Peyer's patch (tissue), 4 donors: ENCODE data around the gene TMEM145. TPM values are rescaled to one million over a fixed set of nuclear protein-coding genes. Genes with fewer than 3 reads are reported as not detected.

Experiments used
- DNase-seq, 3 donors: peaks; one replicate each; pipeline ENCODE4 v3.0.0-alpha.2; 2017 to 2019
- H3K27ac ChIP-seq, 4 donors: fragments of 200-600 bp; sonication (generic); one replicate each; pipeline ENCODE4 v1.5.1; 2016 to 2019
- H3K27me3 ChIP-seq, 2 donors: fragments of 200-600 bp; sonication (generic); one replicate each; pipeline ENCODE4 v1.5.1; 2019
- H3K36me3 ChIP-seq, 3 donors: fragments of 200-600 bp; sonication (generic); one replicate each; pipeline ENCODE4 v1.5.1; 2016 to 2019
- H3K4me1 ChIP-seq, 4 donors: fragments of 200-600 bp; sonication (generic); one replicate each; pipeline ENCODE4 v1.5.1; 2016 to 2019
- H3K4me3 ChIP-seq, 4 donors: fragments of 200-600 bp; sonication (generic); 1 replicate in 3 of 4; 2 replicates in 1 of 4; pipeline ENCODE4 v1.5.1; 2016 to 2019; ENCODE audit warnings: mild to moderate bottlenecking in 1 of 4
- H3K9me3 ChIP-seq, 4 donors: fragments of 200-600 bp; sonication (generic); one replicate each; pipeline ENCODE4 v1.5.1; 2016 to 2019; ENCODE audit warnings: mild to moderate bottlenecking in 1 of 4
- POLR2A ChIP-seq, 2 donors: fragments of 450-650 bp; IDR thresholded peaks; one replicate each; pipeline ENCODE4 v1.5.1; 2017; ENCODE audit warnings: antibody characterized with exemption in 2 of 2, mild to moderate bottlenecking in 2 of 2, moderate library complexity in 2 of 2
- small RNA-seq, 2 donors: library from RNA; depleted of rRNA; stranded (forward); fragments of <200 nt; gene quantifications; one replicate each; pipeline ENCODE3, GENCODE V24; 2016
- total RNA-seq, 4 donors: library from RNA; depleted of rRNA; stranded (reverse); fragments of >200 nt; gene quantifications; one replicate each; pipeline ENCODE4 v1.1.0, GENCODE V29; 2016
- TF ChIP-seq, protein P1 (sequence below), 6 experiments: fragments of 450-650 bp in 4 of 6; fragments of 200-600 bp in 2 of 6; sonication (generic) in 1 of 6; IDR thresholded peaks; one replicate each; pipeline ENCODE4 v1.5.1; 2017 to 2019; ENCODE audit warnings: antibody characterized with exemption in 6 of 6, mild to moderate bottlenecking in 3 of 6, moderate library complexity in 1 of 6

Gene TMEM145
- total RNA-seq, 4 donors from 2014 or later: not detected

DNA sequence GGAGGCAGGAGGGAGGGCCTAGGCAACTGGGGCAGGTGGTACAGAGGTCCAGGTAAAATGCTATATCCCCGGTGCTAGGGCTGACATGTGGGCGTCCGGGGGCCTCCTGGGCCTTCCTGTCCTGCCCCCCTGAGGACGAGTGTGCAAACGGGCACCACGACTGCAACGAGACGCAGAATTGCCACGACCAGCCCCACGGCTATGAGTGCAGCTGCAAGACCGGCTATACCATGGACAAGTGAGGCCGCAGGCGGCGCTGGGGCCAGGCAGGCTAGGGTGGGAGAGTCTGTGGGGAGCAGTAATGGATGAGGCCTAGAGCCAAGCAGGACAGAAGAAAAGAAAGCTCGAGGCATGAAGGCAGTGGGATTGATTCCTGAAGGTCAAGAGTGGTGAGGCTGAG lies 55.7 kb downstream of the TMEM145 start:
- Histone ChIP-seq H3K9me3 (no peaks in the 10 kb centered on the region), H3K4me1 (peaks cover 0 to 11% (median 3%) of the 10 kb centered on the region in 4 donors), H3K36me3 (peaks cover 0 to 3% (median 0%) of the 10 kb centered on the region in 3 donors), H3K27me3 (no peaks in the 10 kb centered on the region), H3K4me3 (no peak overlapping the region), H3K27ac (no peak overlapping the region)
- DNase-seq: no peak
- TF ChIP-seq, protein P1, sequence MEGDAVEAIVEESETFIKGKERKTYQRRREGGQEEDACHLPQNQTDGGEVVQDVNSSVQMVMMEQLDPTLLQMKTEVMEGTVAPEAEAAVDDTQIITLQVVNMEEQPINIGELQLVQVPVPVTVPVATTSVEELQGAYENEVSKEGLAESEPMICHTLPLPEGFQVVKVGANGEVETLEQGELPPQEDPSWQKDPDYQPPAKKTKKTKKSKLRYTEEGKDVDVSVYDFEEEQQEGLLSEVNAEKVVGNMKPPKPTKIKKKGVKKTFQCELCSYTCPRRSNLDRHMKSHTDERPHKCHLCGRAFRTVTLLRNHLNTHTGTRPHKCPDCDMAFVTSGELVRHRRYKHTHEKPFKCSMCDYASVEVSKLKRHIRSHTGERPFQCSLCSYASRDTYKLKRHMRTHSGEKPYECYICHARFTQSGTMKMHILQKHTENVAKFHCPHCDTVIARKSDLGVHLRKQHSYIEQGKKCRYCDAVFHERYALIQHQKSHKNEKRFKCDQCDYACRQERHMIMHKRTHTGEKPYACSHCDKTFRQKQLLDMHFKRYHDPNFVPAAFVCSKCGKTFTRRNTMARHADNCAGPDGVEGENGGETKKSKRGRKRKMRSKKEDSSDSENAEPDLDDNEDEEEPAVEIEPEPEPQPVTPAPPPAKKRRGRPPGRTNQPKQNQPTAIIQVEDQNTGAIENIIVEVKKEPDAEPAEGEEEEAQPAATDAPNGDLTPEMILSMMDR (IDR thresholded peaks at IDR 0.05): no peak
- TF ChIP-seq POLR2A (IDR thresholded peaks at IDR 0.05): no peak

DNA sequence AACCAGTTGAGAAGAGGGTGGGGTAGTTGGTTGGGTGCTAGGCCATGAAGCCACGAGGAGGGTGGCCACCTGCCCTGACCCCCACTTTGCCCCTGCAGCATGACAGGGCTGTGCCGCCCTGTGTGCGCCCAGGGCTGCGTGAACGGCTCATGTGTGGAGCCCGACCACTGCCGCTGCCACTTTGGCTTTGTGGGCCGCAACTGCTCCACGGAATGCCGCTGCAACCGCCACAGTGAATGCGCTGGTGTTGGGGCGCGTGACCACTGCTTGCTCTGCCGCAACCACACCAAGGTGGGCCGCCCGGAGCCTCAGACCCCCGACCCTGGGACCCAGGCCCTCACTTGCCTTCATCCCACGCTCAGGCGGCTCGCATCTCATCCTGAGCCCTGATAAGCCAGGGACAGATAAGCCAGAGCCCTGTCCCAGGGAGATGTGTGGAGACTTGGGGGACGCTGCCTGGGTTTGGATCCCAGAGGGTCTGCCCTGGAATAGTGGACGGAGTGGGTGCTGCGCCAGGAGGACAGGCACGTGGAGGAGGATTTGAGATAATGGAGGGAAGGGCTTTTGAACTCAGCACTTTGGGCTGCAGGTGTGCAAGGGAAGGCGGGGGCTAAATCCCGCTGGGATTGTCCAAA lies 56.4 kb downstream of the TMEM145 start:
- H3K4me3 ChIP-seq: no peak overlapping the region
- TF ChIP-seq, protein P1 (IDR thresholded peaks at IDR 0.05): no peak
- no peak for TF ChIP-seq POLR2A (IDR thresholded peaks at IDR 0.05)
- no peaks in the 10 kb centered on the region for H3K27me3 ChIP-seq
- peaks cover 0 to 3% (median 0%) of the 10 kb centered on the region in 3 donors for H3K36me3 ChIP-seq
- no peak for DNase-seq
- peaks cover 0 to 5% (median 0%) of the 10 kb centered on the region in 4 donors for H3K4me1 ChIP-seq
- H3K9me3 ChIP-seq: no peaks in the 10 kb centered on the region
- H3K27ac ChIP-seq: no peak overlapping the region

DNA sequence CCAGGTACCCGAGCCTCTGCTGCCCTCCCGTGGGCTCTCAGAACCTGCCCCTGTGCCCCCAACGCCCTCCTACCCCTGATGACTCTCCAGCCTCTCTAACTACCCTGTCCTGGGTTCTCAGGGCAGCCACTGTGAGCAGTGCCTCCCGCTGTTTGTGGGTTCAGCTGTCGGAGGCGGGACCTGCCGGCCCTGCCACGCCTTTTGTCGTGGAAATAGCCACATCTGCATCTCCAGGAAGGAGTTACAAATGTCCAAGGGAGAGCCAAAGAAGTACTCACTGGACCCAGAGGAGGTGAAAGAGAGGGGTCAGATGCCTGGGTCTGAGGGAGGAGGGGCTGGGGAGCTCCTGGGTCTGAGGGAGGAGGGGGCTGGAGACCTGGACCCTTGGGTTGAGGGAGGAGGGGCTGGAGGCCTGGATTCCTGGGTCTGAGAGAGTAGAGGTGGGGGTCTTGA lies 57.0 kb downstream of the TMEM145 start:
- peaks cover 0 to 3% (median 0%) of the 10 kb centered on the region in 3 donors for H3K36me3 ChIP-seq
- H3K9me3 ChIP-seq: no peaks in the 10 kb centered on the region
- H3K27ac ChIP-seq: no peak overlapping the region
- H3K27me3 ChIP-seq: no peaks in the 10 kb centered on the region
- H3K4me3 ChIP-seq: no peak overlapping the region
- no peak for TF ChIP-seq POLR2A (IDR thresholded peaks at IDR 0.05)
- TF ChIP-seq, protein P1 (IDR thresholded peaks at IDR 0.05): no peak
- DNase-seq: no peak
- no peaks in the 10 kb centered on the region for H3K4me1 ChIP-seq

DNA sequence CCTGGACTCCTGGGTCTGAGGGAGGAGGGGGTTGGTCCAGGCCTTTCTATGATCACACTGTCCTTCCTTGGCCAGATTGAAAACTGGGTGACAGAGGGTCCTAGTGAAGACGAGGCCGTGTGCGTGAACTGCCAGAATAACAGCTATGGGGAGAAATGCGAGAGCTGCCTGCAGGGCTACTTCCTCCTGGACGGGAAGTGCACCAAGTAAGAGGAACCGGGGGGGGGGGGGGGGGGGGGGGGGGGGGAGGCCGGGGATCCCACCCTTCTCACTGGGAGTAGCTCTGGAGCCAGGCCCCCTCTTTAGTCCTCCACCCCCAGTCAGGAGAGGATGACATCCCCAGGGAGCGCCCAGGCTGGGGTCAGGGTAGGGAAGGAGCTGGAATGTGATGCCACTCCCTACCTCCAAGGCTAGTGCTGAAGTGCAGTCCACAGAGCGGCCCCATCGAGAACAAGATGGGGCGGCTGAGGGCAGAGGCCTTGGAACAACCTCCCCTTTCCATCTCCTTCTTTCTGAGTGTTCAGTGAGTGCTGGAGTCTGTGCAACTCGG lies 57.6 kb downstream of the TMEM145 start:
- Histone ChIP-seq H3K27me3 (no peaks in the 10 kb centered on the region), H3K9me3 (no peaks in the 10 kb centered on the region), H3K4me1 (no peaks in the 10 kb centered on the region), H3K4me3 (no peak overlapping the region), H3K36me3 (peaks cover 0 to 6% (median 0%) of the 10 kb centered on the region in 3 donors), H3K27ac (no peak overlapping the region)
- TF ChIP-seq POLR2A (IDR thresholded peaks at IDR 0.05): no peak
- TF ChIP-seq, protein P1 (IDR thresholded peaks at IDR 0.05): no peak
- no peak for DNase-seq

Small RNA genes within 50 kb of the gene (small RNA-seq; reads per million reads assigned to genes)
- 0 reads per million in 2 donors for gene MIR8077

Other genes with a start within 250 kb of the TMEM145 start
- gene GRIK5, start 243.1 kb upstream of the TMEM145 start, total RNA-seq: 1 to 10 TPM in 2 of 4 donors, under 1 TPM in 2; 0.57 to 7.4 (median 0.89) TPM
- gene ZNF574, start 237.1 kb upstream of the TMEM145 start, total RNA-seq: 10 to 100 TPM; 11.0 to 24.2 (median 17.0) TPM
- 10 to 100 TPM in 1 of 4 donors, 1 to 10 TPM in 2, under 1 TPM in 1; 0.88 to 30.5 (median 3.2) TPM for gene POU2F2, start 180.9 kb upstream of the TMEM145 start, total RNA-seq
- gene DEDD2, start 95.6 kb upstream of the TMEM145 start, total RNA-seq: 10 to 100 TPM; 20.6 to 60.2 (median 51.6) TPM
- 10 to 100 TPM in 3 of 4 donors, 1 to 10 TPM in 1; 9.1 to 14.0 (median 12.3) TPM for gene ZNF526, start 93.0 kb upstream of the TMEM145 start, total RNA-seq
- 10 to 100 TPM; 31.4 to 44.1 (median 41.0) TPM for gene GSK3A, start 70.7 kb upstream of the TMEM145 start, total RNA-seq
- gene ERF, start 58.2 kb upstream of the TMEM145 start, total RNA-seq: 10 to 100 TPM; 13.2 to 85.4 (median 49.3) TPM
- 10 to 100 TPM; 40.5 to 72.8 (median 67.2) TPM for gene CIC, start 44.1 kb upstream of the TMEM145 start, total RNA-seq
- gene PRR19, start 11.2 kb upstream of the TMEM145 start, total RNA-seq: 1 to 10 TPM in 2 of 4 donors, not detected in 2; 1.1 TPM
- 10 to 100 TPM in 2 of 4 donors, 1 to 10 TPM in 2; 8.6 to 42.1 (median 10.2) TPM for gene PAFAH1B3, start 10.7 kb upstream of the TMEM145 start, total RNA-seq
- gene MEGF8, start 12.3 kb downstream of the TMEM145 start, total RNA-seq: 10 to 100 TPM; 12.3 to 30.8 (median 22.3) TPM
- gene CNFN, start 77.0 kb downstream of the TMEM145 start, total RNA-seq: 1 to 10 TPM in 1 of 4 donors, not detected in 3; 3.8 TPM
- gene LIPE, start 114.1 kb downstream of the TMEM145 start, total RNA-seq: 10 to 100 TPM; 28.9 to 46.6 (median 34.8) TPM
- gene CXCL17, start 129.6 kb downstream of the TMEM145 start, total RNA-seq: not detected
- 100 to 1,000 TPM in 2 of 4 donors, 10 to 100 TPM in 1, 1 to 10 TPM in 1; 5.0 to 146 (median 93.3) TPM for gene CEACAM1, start 215.2 kb downstream of the TMEM145 start, total RNA-seq